ENCODE measurements around the gene PSD2. TPM values are rescaled to one million over a fixed set of nuclear protein-coding genes. Genes with fewer than 3 reads are reported as not detected.

Gene PSD2
- total and polyA plus RNA-seq, 4 donors, result 0.05 TPM; not detected in 3

DNA sequence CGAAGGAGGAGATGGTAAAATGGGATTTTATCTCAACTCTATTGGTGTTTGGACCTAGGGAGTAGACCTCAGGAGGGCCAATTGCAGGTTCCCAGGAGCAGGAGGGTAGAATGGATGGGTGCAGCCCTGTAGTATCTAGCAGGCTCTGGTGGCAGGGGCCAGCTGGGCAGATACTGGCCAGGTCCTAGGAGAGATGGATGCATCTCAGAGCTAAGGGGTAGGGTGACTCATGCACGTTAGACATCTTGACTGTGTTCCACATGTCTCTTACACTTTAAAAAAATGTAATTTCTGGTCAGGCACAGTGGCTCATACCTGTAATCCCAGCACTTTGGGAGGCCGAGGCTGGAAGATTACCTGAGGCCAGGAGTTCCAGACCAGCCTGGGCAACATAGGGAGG is 22.4 kb downstream of the PSD2 start:
- H3K27me3 ChIP-seq (ENCODE audit: control insufficient read depth in 4 of 4, insufficient read depth in 4 of 4, low read length in 3 of 4), result no peaks in the 10 kb centered on the region
- TF ChIP-seq HNF4A (conservative IDR thresholded peaks at IDR 0.05) (no peak), NR2F2 (IDR thresholded peaks at IDR 0.05) (no peak)
- no peak overlapping the region for H3K9ac ChIP-seq (ENCODE audit: low read depth in 1 of 2, low read length in 2 of 2)
- WGBS, result 86% methylated on average over 3 of the region's 3 CpGs
- no peak for DNase-seq (ENCODE audit: low spot score)
- H3K27ac ChIP-seq (ENCODE audit: low read depth in 1 of 2, low read length in 2 of 2), result no peak overlapping the region
- no peaks in the 10 kb centered on the region for H3K4me1 ChIP-seq (ENCODE audit: control insufficient read depth in 4 of 4, insufficient read depth in 4 of 4, low read length in 3 of 4)
- H3K4me3 ChIP-seq (ENCODE audit: low read depth in 1 of 3, low read length in 3 of 3), result no peak overlapping the region
- H3K9me3 ChIP-seq (ENCODE audit: control insufficient read depth in 4 of 4, low read length in 3 of 4), result no peaks in the 10 kb centered on the region
- H3K36me3 ChIP-seq (ENCODE audit: control insufficient read depth in 4 of 4, insufficient read depth in 3 of 4, low read depth in 1 of 4, low read length in 3 of 4), result no peaks in the 10 kb centered on the region

GRCh38 chr5:139820130-139820529 is 24.5 kb downstream of the PSD2 start:
- TF ChIP-seq HNF4A (conservative IDR thresholded peaks at IDR 0.05), result no peak
- no peak for TF ChIP-seq GABPA (IDR thresholded peaks at IDR 0.05 in 1 of 2, conservative IDR thresholded peaks at IDR 0.05 in 1 of 2)
- TF ChIP-seq RXRA (IDR thresholded peaks at IDR 0.05), result no peak
- no peaks in the 10 kb centered on the region for H3K9me3 ChIP-seq (ENCODE audit: control insufficient read depth in 4 of 4, low read length in 3 of 4)
- no peak overlapping the region for H3K9ac ChIP-seq (ENCODE audit: low read depth in 1 of 2, low read length in 2 of 2)
- H3K27me3 ChIP-seq (ENCODE audit: control insufficient read depth in 4 of 4, insufficient read depth in 4 of 4, low read length in 3 of 4), result no peaks in the 10 kb centered on the region
- no peaks in the 10 kb centered on the region for H3K4me1 ChIP-seq (ENCODE audit: control insufficient read depth in 4 of 4, insufficient read depth in 4 of 4, low read length in 3 of 4)
- WGBS, result 78% methylated on average over 7 of the region's 7 CpGs
- no peak overlapping the region for H3K27ac ChIP-seq (ENCODE audit: low read depth in 1 of 2, low read length in 2 of 2)
- no peak for DNase-seq (ENCODE audit: low spot score)
- no peak overlapping the region for H3K4me3 ChIP-seq (ENCODE audit: low read depth in 1 of 3, low read length in 3 of 3)
- no peaks in the 10 kb centered on the region for H3K36me3 ChIP-seq (ENCODE audit: control insufficient read depth in 4 of 4, insufficient read depth in 3 of 4, low read depth in 1 of 4, low read length in 3 of 4)

DNA sequence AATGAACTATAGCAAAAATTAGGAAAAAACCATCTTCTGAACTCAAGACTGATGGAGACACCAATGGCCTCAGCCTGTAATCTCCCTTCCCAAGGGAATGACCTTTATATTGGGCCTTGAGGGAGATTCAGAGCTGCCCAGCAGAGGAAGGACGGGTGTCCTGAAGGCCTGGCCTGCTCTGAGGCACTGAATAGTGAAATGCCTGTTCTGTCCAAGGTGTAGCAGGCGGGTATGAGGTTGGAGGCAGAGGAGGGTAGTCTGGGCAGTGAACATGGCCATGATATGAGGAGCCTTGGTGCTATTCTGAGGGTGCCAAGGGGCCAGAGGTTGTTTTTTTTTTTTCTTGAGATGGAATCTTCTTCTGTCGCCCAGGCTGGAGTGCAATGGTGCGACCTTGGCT is 25.0 kb downstream of the PSD2 start:
- H3K9ac ChIP-seq (ENCODE audit: low read depth in 1 of 2, low read length in 2 of 2), result no peak overlapping the region
- WGBS, result 86% methylated on average over 4 of the region's 4 CpGs
- H3K9me3 ChIP-seq (ENCODE audit: control insufficient read depth in 4 of 4, low read length in 3 of 4), result no peaks in the 10 kb centered on the region
- H3K4me1 ChIP-seq (ENCODE audit: control insufficient read depth in 4 of 4, insufficient read depth in 4 of 4, low read length in 3 of 4), result no peaks in the 10 kb centered on the region
- DNase-seq (ENCODE audit: low spot score), result no peak
- no peak overlapping the region for H3K27ac ChIP-seq (ENCODE audit: low read depth in 1 of 2, low read length in 2 of 2)
- H3K36me3 ChIP-seq (ENCODE audit: control insufficient read depth in 4 of 4, insufficient read depth in 3 of 4, low read depth in 1 of 4, low read length in 3 of 4), result no peaks in the 10 kb centered on the region
- no peak for TF ChIP-seq RXRA (IDR thresholded peaks at IDR 0.05)
- TF ChIP-seq ATF3 (IDR thresholded peaks at IDR 0.05), result no peak
- no peak for TF ChIP-seq MAX (IDR thresholded peaks at IDR 0.05)
- TF ChIP-seq, protein P1, sequence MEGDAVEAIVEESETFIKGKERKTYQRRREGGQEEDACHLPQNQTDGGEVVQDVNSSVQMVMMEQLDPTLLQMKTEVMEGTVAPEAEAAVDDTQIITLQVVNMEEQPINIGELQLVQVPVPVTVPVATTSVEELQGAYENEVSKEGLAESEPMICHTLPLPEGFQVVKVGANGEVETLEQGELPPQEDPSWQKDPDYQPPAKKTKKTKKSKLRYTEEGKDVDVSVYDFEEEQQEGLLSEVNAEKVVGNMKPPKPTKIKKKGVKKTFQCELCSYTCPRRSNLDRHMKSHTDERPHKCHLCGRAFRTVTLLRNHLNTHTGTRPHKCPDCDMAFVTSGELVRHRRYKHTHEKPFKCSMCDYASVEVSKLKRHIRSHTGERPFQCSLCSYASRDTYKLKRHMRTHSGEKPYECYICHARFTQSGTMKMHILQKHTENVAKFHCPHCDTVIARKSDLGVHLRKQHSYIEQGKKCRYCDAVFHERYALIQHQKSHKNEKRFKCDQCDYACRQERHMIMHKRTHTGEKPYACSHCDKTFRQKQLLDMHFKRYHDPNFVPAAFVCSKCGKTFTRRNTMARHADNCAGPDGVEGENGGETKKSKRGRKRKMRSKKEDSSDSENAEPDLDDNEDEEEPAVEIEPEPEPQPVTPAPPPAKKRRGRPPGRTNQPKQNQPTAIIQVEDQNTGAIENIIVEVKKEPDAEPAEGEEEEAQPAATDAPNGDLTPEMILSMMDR (IDR thresholded peaks at IDR 0.05; ENCODE audit: low read depth, low read length, missing input control), result no peak
- TF ChIP-seq ZBTB33 (IDR thresholded peaks at IDR 0.05), result no peak
- no peak for TF ChIP-seq HNF4A (conservative IDR thresholded peaks at IDR 0.05)
- TF ChIP-seq FOXA2 (IDR thresholded peaks at IDR 0.05), result no peak
- no peaks in the 10 kb centered on the region for H3K27me3 ChIP-seq (ENCODE audit: control insufficient read depth in 4 of 4, insufficient read depth in 4 of 4, low read length in 3 of 4)
- no peak overlapping the region for H3K4me3 ChIP-seq (ENCODE audit: low read depth in 1 of 3, low read length in 3 of 3)
